Fibroblast of mammary gland (primary cell): ENCODE data around the gene LGALS8.
"Not testable (repeated sequence)": the region's sequence is repeated elsewhere in the genome, so short reads cannot be mapped to it uniquely, and the experiment has no call there.

Experiments
- DNase-seq: peaks from one replicate; pipeline ENCODE4 v3.0.0-alpha.2; 2010; ENCODE audit warnings: low read depth
- H3K4me3 ChIP-seq: 2 replicates; pipeline ENCODE4 v1.5.1; 2011; ENCODE audit warnings: low read depth, mild to moderate bottlenecking, low read length, moderate library complexity; ENCODE audit not compliant: control insufficient read depth
- CTCF ChIP-seq: conservative IDR thresholded peaks from 2 replicates; pipeline ENCODE4 v1.5.1; 2011; ENCODE audit warnings: low read depth, low read length, inconsistent platforms; ENCODE audit not compliant: control insufficient read depth, insufficient read depth

LGALS8 gene

GRCh38 chr1:236497908-236498307, 25.9 kb upstream of the LGALS8 start:
- no peak for TF ChIP-seq CTCF
- no peak for DNase-seq
- no peak overlapping the region for H3K4me3 ChIP-seq

GRCh38 chr1:236501093-236501492, 22.7 kb upstream of the LGALS8 start:
- H3K4me3 ChIP-seq = no peak overlapping the region
- no peak for TF ChIP-seq CTCF
- no peak for DNase-seq

- no peak for TF ChIP-seq CTCF
- peak; percentile 46 for DNase-seq
- H3K4me3 ChIP-seq = no peak overlapping the region
Measured at GRCh38 chr1:236502579-236502971, 21.2 kb upstream of the LGALS8 start.

- DNase-seq = peak; percentile 58
- H3K4me3 ChIP-seq = peak overlapping the region; percentile 37
- no peak for TF ChIP-seq CTCF
Measured at GRCh38 chr1:236502972-236503639, 20.7 kb upstream of the LGALS8 start.

- not testable (repeated sequence) for H3K4me3 ChIP-seq, DNase-seq
Measured at GRCh38 chr1:236504338-236504737, 19.4 kb upstream of the LGALS8 start.

GRCh38 chr1:236507022-236507700, 16.6 kb upstream of the LGALS8 start:
- no peak overlapping the region for H3K4me3 ChIP-seq
- TF ChIP-seq CTCF = no peak
- no peak for DNase-seq

- TF ChIP-seq CTCF = no peak
- no peak for DNase-seq
- no peak overlapping the region for H3K4me3 ChIP-seq
Measured at GRCh38 chr1:236508593-236509027, 15.2 kb upstream of the LGALS8 start.
